ENCODE measurements around the gene EPHA2. TPM values are rescaled to one million over a fixed set of nuclear protein-coding genes. Genes with fewer than 3 reads are reported as not detected.

The EPHA2 gene
- total RNA-seq, 2 experiments from 2014 or later = 0.15 TPM; not detected in 1

GRCh38 chr1:16153096-16153998, 2.5 kb downstream of the EPHA2 start:
- H3K4me3 ChIP-seq (ENCODE audit: low read depth, low read length, poor library complexity, severe bottlenecking) = no peak overlapping the region
- TF ChIP-seq CTCF (conservative IDR thresholded peaks at IDR 0.05; ENCODE audit: low read length) = no peak
- no peak for TF ChIP-seq EZH2phosphoT487 (IDR thresholded peaks at IDR 0.05; ENCODE audit: borderline replicate concordance, low read depth, low read length)
- intact Hi-C loops (cut with micrococcal nuclease; ENCODE audit: unreplicated experiment) = no loop called here
- ChIA-PET POLR2A (no interaction called here), CTCF (ENCODE audit: unreplicated experiment) (no interaction called here)
- no peaks in the 10 kb centered on the region for H3K9me3 ChIP-seq (ENCODE audit: low read length)
- H3K9me2 ChIP-seq (ENCODE audit: insufficient read depth, low read length) = no peaks in the 10 kb centered on the region
- H3K4me2 ChIP-seq (ENCODE audit: low read length) = 0 out of 2 replicates have a peak overlapping the region, but pooled peaks have one; percentile 4
- H3K4me1 ChIP-seq (ENCODE audit: insufficient read depth, low read length, poor library complexity, severe bottlenecking) = peaks cover 11% of the 10 kb centered on the region
- H3K27ac ChIP-seq (ENCODE audit: low read depth, low read length, poor library complexity, severe bottlenecking) = no peak overlapping the region
- peak; percentile 13 for DNase-seq (ENCODE audit: low spot score)
- no TSS peak for BruUV-seq (replicated peaks)
- no peaks in the 10 kb centered on the region for H3K36me3 ChIP-seq (ENCODE audit: insufficient read depth, low read length)
- no peak overlapping the region for H2AFZ ChIP-seq (ENCODE audit: low read length)
- no peaks in the 10 kb centered on the region for H3K79me2 ChIP-seq (ENCODE audit: insufficient read depth, low read depth, low read length)
- no peaks in the 10 kb centered on the region; the same call in 1 of the 2 replicates for H4K20me1 ChIP-seq (ENCODE audit: insufficient read depth, low read length)

- CTCF ChIA-PET (ENCODE audit: unreplicated experiment) = no interaction called here
- H3K36me3 ChIP-seq (ENCODE audit: insufficient read depth, low read length) = no peaks in the 10 kb centered on the region
- H3K9me3 ChIP-seq (ENCODE audit: low read length) = no peaks in the 10 kb centered on the region
- H3K4me3 ChIP-seq (ENCODE audit: low read depth, low read length, poor library complexity, severe bottlenecking) = no peak overlapping the region
- no peaks in the 10 kb centered on the region; the same call in 1 of the 2 replicates for H4K20me1 ChIP-seq (ENCODE audit: insufficient read depth, low read length)
- intact Hi-C loops (cut with micrococcal nuclease; ENCODE audit: unreplicated experiment) = no loop called here
- POLR2A ChIA-PET = interaction anchor here (0.5 kb wide), 1 partner anchor 51 kb away, joined by 3 read pairs; no protein-coding TSS in a partner anchor
- no peaks in the 10 kb centered on the region for H3K79me2 ChIP-seq (ENCODE audit: insufficient read depth, low read depth, low read length)
- no peak overlapping the region for H2AFZ ChIP-seq (ENCODE audit: low read length)
- TF ChIP-seq CTCF (conservative IDR thresholded peaks at IDR 0.05; ENCODE audit: low read length) (no peak), EZH2phosphoT487 (IDR thresholded peaks at IDR 0.05; ENCODE audit: borderline replicate concordance, low read depth, low read length) (no peak)
- H3K4me2 ChIP-seq (ENCODE audit: low read length) = no peak overlapping the region
- no peak overlapping the region for H3K27ac ChIP-seq (ENCODE audit: low read depth, low read length, poor library complexity, severe bottlenecking)
- peaks cover 11% of the 10 kb centered on the region for H3K4me1 ChIP-seq (ENCODE audit: insufficient read depth, low read length, poor library complexity, severe bottlenecking)
- no TSS peak for BruUV-seq (replicated peaks)
- no peaks in the 10 kb centered on the region for H3K9me2 ChIP-seq (ENCODE audit: insufficient read depth, low read length)
- DNase-seq (ENCODE audit: low spot score) = no peak
Measured at GRCh38 chr1:16152481-16153087, 3.3 kb downstream of the EPHA2 start.

All from OCI-LY7 (cell line).